BLaER1 treated with 17β-estradiol and CSF1 and Interleukin-3, amounts not matched to agents 10 nM and 100 nM (cell line): ENCODE measurements around the gene INPP5A.

ENCODE experiments used
- H3K27ac ChIP-seq, 11 experiments: shearing (Covaris generic); formaldehyde crosslinking; 2 replicates each; pipeline ENCODE4 v1.8.1; 2022
- H3K27me3 ChIP-seq, 11 experiments: shearing (Covaris generic); formaldehyde crosslinking; 2 replicates each; pipeline ENCODE4 v1.8.1; 2022
- H3K36me3 ChIP-seq, 11 experiments: shearing (Covaris generic); formaldehyde crosslinking; 2 replicates each; pipeline ENCODE4 v1.8.1; 2022
- H3K4me1 ChIP-seq, 10 experiments: shearing (Covaris generic); formaldehyde crosslinking; 2 replicates each; pipeline ENCODE4 v1.8.1; 2022
- H3K4me2 ChIP-seq, 11 experiments: shearing (Covaris generic); formaldehyde crosslinking; 2 replicates each; pipeline ENCODE4 v1.8.1; 2022
- H3K4me3 ChIP-seq, 10 experiments: shearing (Covaris generic); formaldehyde crosslinking; 2 replicates each; pipeline ENCODE4 v1.8.1; 2022
- H3K9ac ChIP-seq, 11 experiments: shearing (Covaris generic); formaldehyde crosslinking; 2 replicates each; pipeline ENCODE4 v1.8.1; 2022
- H3K9me3 ChIP-seq, 11 experiments: shearing (Covaris generic); formaldehyde crosslinking; replicated peaks in 1 of 11; 2 replicates each; pipeline ENCODE4 v1.8.1; 2022
- H4K20me1 ChIP-seq, 11 experiments: shearing (Covaris generic); formaldehyde crosslinking; 2 replicates each; pipeline ENCODE4 v1.8.1; 2022
- Cebpa-rat ChIP-seq, 11 experiments: shearing (Covaris generic); IDR thresholded peaks; 2 replicates each; pipeline ENCODE4 v1.8.1; 2022

The INPP5A gene

DNA sequence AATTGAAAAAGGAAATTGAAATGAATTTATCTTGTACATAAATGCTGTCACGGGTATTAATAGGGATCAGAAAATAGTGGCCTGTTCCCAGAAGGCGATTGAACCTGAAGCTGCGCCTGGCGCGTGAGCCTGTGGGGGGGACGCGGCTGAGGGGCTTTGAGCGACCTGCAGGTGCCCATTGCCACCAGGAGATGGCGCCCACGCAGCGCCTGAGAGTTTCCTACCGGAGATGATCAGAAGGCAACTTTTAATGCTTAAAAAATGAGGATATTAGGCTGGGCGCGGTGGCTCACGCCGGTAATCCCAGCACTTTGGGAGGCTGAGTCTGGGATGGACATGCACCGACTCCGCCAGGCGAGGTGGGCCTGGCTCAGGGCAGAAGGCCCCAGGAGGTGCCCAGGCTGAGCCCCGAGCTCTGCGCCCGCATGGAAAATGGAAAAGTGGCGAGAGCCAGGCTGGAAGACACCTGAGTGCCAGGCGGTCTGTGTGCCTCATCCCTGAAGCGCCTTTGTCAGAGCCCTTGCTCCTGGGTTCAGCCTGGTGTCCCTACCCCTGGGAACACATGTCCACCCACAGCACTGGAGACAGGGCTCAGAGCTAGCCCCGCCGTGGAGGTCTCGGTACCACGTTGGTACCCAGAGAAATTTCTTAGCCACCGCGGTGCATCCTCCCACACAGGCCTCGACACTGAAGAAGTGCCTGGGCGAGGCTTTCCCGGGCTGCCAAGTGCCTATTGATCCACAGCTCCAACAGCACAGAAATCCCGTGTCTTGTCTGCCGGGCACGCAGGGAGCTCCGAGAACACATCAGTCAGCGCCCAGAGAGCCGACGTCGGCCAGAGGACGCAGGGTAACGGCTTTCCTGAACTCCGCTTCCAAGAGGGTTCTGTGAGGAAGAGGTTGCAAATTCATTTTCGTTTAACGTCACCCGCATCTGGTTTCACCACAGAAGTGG lies 117.4 kb downstream of the INPP5A start:
- Histone ChIP-seq H3K4me2 (peak overlapping the region in 3 of 11 experiments; percentile 18 to 51 (median 19); a peak in 5 of 22 replicates), H3K36me3 (peaks cover 12 to 91% (median 35%) of the 10 kb centered on the region in 11 experiments; a peak in 20 of 22 replicates), H3K9me3 (no peaks in the 10 kb centered on the region), H3K27ac (no peak overlapping the region), H4K20me1 (peaks cover 0 to 100% (median 96%) of the 10 kb centered on the region in 11 experiments; a peak in 19 of 22 replicates), H3K27me3 (no peaks in the 10 kb centered on the region), H3K4me3 (no peak overlapping the region), H3K9ac (0 out of 22 replicates have a peak overlapping the region, but pooled peaks of 1 of the 11 experiments have one; percentile 3), H3K4me1 (peaks cover 0 to 19% (median 8%) of the 10 kb centered on the region in 10 experiments; a peak in 8 of 20 replicates)
- TF ChIP-seq Cebpa-rat (IDR thresholded peaks at IDR 0.05), result no peak

DNA sequence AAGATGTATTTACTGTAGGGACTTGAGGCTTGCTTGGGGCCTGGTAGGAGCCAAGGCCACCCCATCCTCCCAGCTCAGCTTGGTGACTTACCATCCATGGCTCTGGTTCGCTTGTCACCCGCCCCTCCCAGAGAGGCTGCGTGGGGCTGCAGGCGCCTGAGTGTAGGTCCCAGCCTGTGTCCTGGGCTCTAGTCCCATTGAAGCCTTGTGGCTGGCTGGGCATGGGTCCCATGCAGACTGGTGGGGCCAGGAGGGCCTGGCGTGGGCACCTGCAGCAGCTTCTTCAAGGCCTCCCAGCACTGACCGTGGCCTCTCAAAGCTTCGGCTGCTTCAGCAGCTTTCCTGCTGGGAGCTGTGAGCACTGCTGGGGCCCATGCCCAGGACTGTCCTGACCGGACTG lies 118.1 kb downstream of the INPP5A start:
- TF ChIP-seq Cebpa-rat (IDR thresholded peaks at IDR 0.05), result no peak

GRCh38 chr10:132656283-132657126 lies 118.9 kb downstream of the INPP5A start:
- Histone ChIP-seq H3K36me3 (peaks cover 12 to 87% (median 36%) of the 10 kb centered on the region in 11 experiments; a peak in 20 of 22 replicates), H3K4me2 (peak overlapping the region in 2 of 11 experiments; percentile 5 to 21; a peak in 5 of 22 replicates)

More for the DNA sequence above, 118.1 kb downstream of the INPP5A start:
- Histone ChIP-seq H4K20me1 (peaks cover 0 to 98% (median 88%) of the 10 kb centered on the region in 11 experiments; a peak in 19 of 22 replicates), H3K9ac (0 out of 22 replicates have a peak overlapping the region, but pooled peaks of 1 of the 11 experiments have one; percentile 18), H3K4me3 (no peak overlapping the region), H3K4me2 (peak overlapping the region in 1 of 11 experiments; percentile 21; a peak in 5 of 22 replicates), H3K9me3 (peaks cover 0 to 6% (median 2%) of the 10 kb centered on the region in 11 experiments; a peak in 10 of 22 replicates), H3K27ac (no peak overlapping the region), H3K27me3 (no peaks in the 10 kb centered on the region), H3K4me1 (peaks cover 0 to 19% (median 8%) of the 10 kb centered on the region in 10 experiments; a peak in 8 of 20 replicates), H3K36me3 (peaks cover 12 to 91% (median 32%) of the 10 kb centered on the region in 11 experiments; a peak in 20 of 22 replicates)

DNA sequence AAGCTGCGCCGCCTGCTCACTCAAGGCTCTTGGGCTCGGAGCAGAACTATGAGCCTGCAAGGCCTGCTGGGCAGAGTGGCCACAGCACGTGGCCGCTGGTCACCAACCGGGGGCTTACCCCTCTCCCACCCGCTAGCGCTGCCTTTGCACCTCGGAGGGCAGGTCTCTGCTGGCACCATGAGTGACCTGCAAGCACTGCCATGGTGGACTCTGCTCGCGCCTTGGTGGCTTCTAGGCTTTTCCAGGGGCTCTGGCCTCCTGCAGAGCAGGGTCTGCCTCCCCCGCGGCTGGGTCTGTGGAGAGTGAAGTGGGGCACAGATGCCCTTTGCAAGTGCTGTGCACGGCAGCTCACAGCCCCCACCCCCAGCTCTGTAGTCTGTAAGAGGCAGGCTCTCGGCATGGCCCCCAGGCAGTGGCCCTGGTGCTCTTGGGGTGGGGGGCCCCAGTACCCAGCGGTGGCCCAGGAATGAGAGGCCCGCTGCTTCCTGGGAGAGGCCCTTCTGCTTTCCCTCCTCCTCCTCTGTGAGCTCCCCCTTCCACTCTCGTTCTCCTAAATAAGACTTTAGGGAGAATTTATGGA lies 119.6 kb downstream of the INPP5A start:
- TF ChIP-seq Cebpa-rat (IDR thresholded peaks at IDR 0.05), result no peak
- Histone ChIP-seq H3K4me3 (no peak overlapping the region), H3K4me2 (no peak overlapping the region), H3K9me3 (peaks cover 0 to 10% (median 5%) of the 10 kb centered on the region in 11 experiments; a peak in 10 of 22 replicates), H3K27ac (no peak overlapping the region), H3K9ac (no peak overlapping the region; a peak in 1 of 22 replicates), H4K20me1 (peaks cover 0 to 92% (median 75%) of the 10 kb centered on the region in 11 experiments; a peak in 19 of 22 replicates), H3K4me1 (peaks cover 0 to 19% (median 8%) of the 10 kb centered on the region in 10 experiments; a peak in 8 of 20 replicates), H3K36me3 (peaks cover 10 to 80% (median 40%) of the 10 kb centered on the region in 11 experiments; a peak in 20 of 22 replicates), H3K27me3 (no peaks in the 10 kb centered on the region)

More at GRCh38 chr10:132656283-132657126, 118.9 kb downstream of the INPP5A start:
- no peak overlapping the region for H3K27ac ChIP-seq
- TF ChIP-seq Cebpa-rat (IDR thresholded peaks at IDR 0.05), result no peak
- peaks cover 0 to 96% (median 81%) of the 10 kb centered on the region in 11 experiments; a peak in 19 of 22 replicates for H4K20me1 ChIP-seq
- H3K9me3 ChIP-seq, result peaks cover 0 to 10% (median 5%) of the 10 kb centered on the region in 11 experiments; a peak in 10 of 22 replicates
- H3K4me1 ChIP-seq, result peaks cover 0 to 19% (median 8%) of the 10 kb centered on the region in 10 experiments; a peak in 8 of 20 replicates
- H3K27me3 ChIP-seq, result no peaks in the 10 kb centered on the region
- peak overlapping the region in 1 of 11 experiments; percentile 18; a peak in 1 of 22 replicates for H3K9ac ChIP-seq
- H3K4me3 ChIP-seq, result no peak overlapping the region

DNA sequence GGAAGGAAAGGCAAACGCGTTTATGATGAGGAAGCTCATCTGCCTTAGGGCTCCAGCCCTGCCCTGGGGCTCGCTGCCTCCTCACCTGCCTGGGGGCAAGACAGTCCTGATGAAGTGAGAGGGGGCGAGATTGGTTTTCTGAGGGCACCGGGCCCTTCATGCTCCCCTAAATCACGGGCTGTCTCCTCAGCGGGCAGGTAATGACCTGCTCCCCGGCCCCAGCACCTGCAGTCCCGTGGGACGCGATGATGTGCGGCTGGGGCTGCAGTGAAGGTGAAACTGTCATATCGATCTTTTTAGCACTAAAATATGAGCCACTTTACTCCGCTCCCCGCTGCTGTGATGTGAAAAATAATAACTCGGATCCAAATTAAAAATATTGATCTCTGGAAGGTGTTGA lies 120.2 kb downstream of the INPP5A start:
- no peak for TF ChIP-seq Cebpa-rat (IDR thresholded peaks at IDR 0.05)

GRCh38 chr10:132658546-132659205 lies 121.1 kb downstream of the INPP5A start:
- Histone ChIP-seq H3K36me3 (peaks cover 0 to 65% (median 27%) of the 10 kb centered on the region in 11 experiments; a peak in 19 of 22 replicates), H3K9me3 (peaks cover 0 to 10% (median 5%) of the 10 kb centered on the region in 11 experiments; a peak in 10 of 22 replicates), H3K27me3 (peaks cover 0 to 9% (median 0%) of the 10 kb centered on the region in 11 experiments; a peak in 4 of 22 replicates), H3K4me2 (no peak overlapping the region), H4K20me1 (peaks cover 0 to 92% (median 69%) of the 10 kb centered on the region in 11 experiments; a peak in 19 of 22 replicates), H3K4me3 (no peak overlapping the region), H3K9ac (no peak overlapping the region), H3K27ac (no peak overlapping the region), H3K4me1 (peaks cover 5 to 29% (median 19%) of the 10 kb centered on the region in 10 experiments)
- TF ChIP-seq Cebpa-rat (IDR thresholded peaks at IDR 0.05), result no peak

More for the DNA sequence above, 120.2 kb downstream of the INPP5A start:
- H3K27ac ChIP-seq, result no peak overlapping the region
- no peak overlapping the region for H3K4me2 ChIP-seq
- no peak overlapping the region for H3K9ac ChIP-seq
- peaks cover 0 to 20% (median 10%) of the 10 kb centered on the region in 10 experiments; a peak in 8 of 20 replicates for H3K4me1 ChIP-seq
- peaks cover 0 to 92% (median 70%) of the 10 kb centered on the region in 11 experiments; a peak in 19 of 22 replicates for H4K20me1 ChIP-seq
- H3K27me3 ChIP-seq, result no peaks in the 10 kb centered on the region
- peaks cover 5 to 74% (median 34%) of the 10 kb centered on the region in 11 experiments; a peak in 20 of 22 replicates for H3K36me3 ChIP-seq
- H3K4me3 ChIP-seq, result no peak overlapping the region
- peaks cover 0 to 10% (median 5%) of the 10 kb centered on the region in 11 experiments; a peak in 10 of 22 replicates for H3K9me3 ChIP-seq
